Bronchial epithelial cell (primary cell): ENCODE data around the gene KHDC4. TPM values are rescaled to one million over a fixed set of nuclear protein-coding genes. Genes with fewer than 3 reads are reported as not detected.

Source experiments
- DNase-seq: peaks from one replicate; pipeline ENCODE4 v3.0.0-alpha.2; 2010; ENCODE audit warnings: low read depth
- FAIRE-seq: peaks from 2 replicates; lab custom pipeline; 2011; peaks lifted over from hg19 to GRCh38; lab: Jason Lieb, UNC
- H3K27me3 ChIP-seq: 2 replicates; pipeline ENCODE4 v1.5.1; 2011; ENCODE audit warnings: low read length; ENCODE audit not compliant: control insufficient read depth, insufficient read depth
- H3K36me3 ChIP-seq: 2 replicates; pipeline ENCODE4 v1.5.1; 2011; ENCODE audit warnings: low read length; ENCODE audit not compliant: control insufficient read depth, insufficient read depth
- H3K4me3 ChIP-seq: 2 replicates; pipeline ENCODE4 v1.5.1; 2011; ENCODE audit warnings: mild to moderate bottlenecking, low read depth, low read length, control low read depth
- total RNA-seq: library from RNA; depleted of rRNA; stranded (reverse); fragments of >200 nt; gene quantifications from 2 replicates; pipeline ENCODE4 v1.2.1, GENCODE V29; 2014
- TF ChIP-seq, protein P1 (sequence below): IDR thresholded peaks from 2 replicates; pipeline ENCODE4 v1.5.1; 2011; ENCODE audit warnings: mild to moderate bottlenecking, moderate library complexity, low read length, control low read depth, inconsistent platforms; ENCODE audit not compliant: insufficient read depth, severe bottlenecking

The KHDC4 gene
- total RNA-seq, 1 donor from 2014 or later: 20.3 TPM

DNA sequence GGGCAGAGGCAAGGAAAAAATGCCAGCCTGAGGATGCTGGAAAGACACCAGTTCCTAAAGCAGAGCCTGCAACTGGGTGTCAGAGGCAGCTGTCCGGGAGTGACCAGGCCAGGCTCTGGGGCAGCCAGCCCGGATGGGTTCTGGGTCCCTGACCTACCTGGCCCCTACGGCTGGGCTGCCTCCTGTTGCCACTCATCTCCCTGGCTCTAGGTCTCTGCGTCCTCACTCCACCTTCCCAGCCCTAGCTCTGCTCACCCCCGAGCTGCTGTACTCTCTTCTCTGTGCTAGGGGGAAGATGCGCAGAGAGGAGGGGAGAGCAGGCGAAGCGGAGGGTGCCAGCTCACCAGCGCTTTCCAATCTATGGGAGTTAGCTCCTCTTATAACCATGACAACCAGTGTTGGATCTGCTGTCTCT, 35.2 kb upstream of the KHDC4 start:
- Histone ChIP-seq H3K27me3 (no peaks in the 10 kb centered on the region), H3K36me3 (peaks cover 49% of the 10 kb centered on the region), H3K4me3 (no peak overlapping the region)
- TF ChIP-seq, protein P1, sequence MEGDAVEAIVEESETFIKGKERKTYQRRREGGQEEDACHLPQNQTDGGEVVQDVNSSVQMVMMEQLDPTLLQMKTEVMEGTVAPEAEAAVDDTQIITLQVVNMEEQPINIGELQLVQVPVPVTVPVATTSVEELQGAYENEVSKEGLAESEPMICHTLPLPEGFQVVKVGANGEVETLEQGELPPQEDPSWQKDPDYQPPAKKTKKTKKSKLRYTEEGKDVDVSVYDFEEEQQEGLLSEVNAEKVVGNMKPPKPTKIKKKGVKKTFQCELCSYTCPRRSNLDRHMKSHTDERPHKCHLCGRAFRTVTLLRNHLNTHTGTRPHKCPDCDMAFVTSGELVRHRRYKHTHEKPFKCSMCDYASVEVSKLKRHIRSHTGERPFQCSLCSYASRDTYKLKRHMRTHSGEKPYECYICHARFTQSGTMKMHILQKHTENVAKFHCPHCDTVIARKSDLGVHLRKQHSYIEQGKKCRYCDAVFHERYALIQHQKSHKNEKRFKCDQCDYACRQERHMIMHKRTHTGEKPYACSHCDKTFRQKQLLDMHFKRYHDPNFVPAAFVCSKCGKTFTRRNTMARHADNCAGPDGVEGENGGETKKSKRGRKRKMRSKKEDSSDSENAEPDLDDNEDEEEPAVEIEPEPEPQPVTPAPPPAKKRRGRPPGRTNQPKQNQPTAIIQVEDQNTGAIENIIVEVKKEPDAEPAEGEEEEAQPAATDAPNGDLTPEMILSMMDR: no peak
- DNase-seq (no peak), FAIRE-seq (no peak)

DNA sequence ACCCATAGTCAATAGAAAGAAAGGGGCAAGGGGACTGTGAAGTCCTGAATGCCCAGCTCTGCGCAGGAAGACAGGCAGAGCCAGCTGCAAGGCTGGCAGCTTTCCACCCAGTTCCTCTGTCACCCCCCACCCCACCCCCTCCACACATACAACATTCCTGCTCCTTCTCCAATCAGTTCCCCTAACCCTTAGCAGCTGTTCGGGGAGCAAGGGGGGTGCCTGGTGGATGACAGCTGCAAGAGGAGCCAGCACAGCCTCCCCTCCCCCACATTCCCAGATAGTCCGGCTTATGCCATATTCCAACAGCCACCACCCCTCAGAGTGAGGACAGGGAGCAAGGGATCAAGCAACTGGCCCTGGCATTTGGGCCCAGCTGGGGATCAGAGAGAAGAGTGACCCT, 34.5 kb upstream of the KHDC4 start:
- no peak overlapping the region for H3K4me3 ChIP-seq
- FAIRE-seq (no peak), DNase-seq (no peak)
- TF ChIP-seq, protein P1: no peak
- H3K27me3 ChIP-seq: no peaks in the 10 kb centered on the region
- peaks cover 51% of the 10 kb centered on the region for H3K36me3 ChIP-seq

DNA sequence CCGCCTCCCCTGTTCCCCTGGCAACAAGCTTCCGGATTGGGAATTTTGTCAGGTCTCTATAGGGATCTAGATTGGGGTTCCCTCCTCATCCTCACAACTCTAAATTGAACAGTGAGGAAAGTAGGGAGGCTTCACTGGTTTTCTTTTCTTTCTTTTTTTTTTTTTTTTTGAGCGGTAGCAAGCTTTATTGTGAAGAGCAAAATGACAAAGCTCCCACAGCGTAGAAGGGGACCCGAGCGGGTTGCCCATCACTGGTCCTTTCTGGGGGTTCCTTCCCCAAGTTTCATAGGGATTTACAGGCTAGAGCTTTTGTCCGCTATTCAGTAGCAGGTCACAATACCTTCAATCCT, 33.8 kb upstream of the KHDC4 start:
- TF ChIP-seq, protein P1: no peak
- FAIRE-seq (no peak), DNase-seq (no peak)
- no peaks in the 10 kb centered on the region for H3K27me3 ChIP-seq
- H3K36me3 ChIP-seq: peaks cover 49% of the 10 kb centered on the region
- no peak overlapping the region for H3K4me3 ChIP-seq

DNA sequence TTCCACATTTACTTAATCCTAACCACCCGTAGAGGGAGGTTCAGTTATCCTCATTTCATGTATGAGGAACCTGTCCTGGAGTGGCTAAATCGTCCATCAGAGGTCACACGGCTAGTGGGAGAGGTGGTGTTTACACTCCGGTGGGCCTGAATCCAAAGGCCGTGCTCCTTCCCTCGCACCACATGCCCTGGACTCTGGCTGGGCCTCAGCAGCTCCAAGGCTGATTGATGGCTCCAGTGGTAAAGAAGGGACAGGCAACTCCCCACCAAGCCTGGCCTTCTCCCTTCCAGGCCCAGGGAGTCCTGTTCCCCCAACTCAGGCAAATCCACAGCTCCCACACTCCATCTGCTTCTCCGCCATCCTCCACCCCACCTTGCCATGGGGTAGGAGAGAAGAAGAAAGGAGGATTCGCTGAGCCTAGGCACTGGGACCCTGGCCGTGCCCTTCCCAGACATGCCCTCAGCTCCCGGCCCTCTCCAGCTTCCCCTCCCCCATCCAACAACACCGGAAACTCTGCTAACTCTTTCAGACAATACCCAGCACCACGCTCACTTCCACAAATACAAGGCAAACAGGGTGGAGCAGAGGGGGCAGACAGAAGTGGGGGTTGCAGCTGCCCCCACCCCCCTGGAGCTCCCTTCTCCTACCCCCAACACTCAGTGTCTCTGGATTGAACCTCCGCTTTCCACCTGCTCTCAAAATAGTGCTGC, 33.3 kb upstream of the KHDC4 start:
- FAIRE-seq: no peak
- Histone ChIP-seq H3K36me3 (peaks cover 53% of the 10 kb centered on the region), H3K27me3 (no peaks in the 10 kb centered on the region), H3K4me3 (no peak overlapping the region)
- TF ChIP-seq, protein P1: no peak
- DNase-seq: no peak

DNA sequence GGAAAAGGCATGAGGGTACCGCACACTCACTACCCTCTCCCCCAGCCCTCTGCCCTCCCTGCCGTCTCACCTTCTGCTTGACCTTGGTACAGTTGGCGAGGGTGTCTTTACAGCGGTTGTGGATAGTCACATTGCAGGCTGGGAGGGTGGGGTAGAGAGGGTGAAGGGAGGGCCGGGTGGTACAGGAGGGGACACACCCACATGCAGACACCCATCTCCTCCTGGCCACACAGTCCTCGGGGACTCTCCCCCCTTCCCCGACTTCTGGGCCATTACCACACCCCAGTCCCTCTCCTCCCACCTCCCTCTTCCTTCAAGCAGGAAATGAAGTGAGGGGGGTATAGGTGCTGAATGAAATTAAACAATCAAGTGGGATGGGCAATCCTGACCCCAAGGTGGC, 32.5 kb upstream of the KHDC4 start:
- Histone ChIP-seq H3K27me3 (no peaks in the 10 kb centered on the region), H3K36me3 (peaks cover 48% of the 10 kb centered on the region), H3K4me3 (no peak overlapping the region)
- TF ChIP-seq, protein P1: no peak
- no peak for DNase-seq
- no peak for FAIRE-seq

DNA sequence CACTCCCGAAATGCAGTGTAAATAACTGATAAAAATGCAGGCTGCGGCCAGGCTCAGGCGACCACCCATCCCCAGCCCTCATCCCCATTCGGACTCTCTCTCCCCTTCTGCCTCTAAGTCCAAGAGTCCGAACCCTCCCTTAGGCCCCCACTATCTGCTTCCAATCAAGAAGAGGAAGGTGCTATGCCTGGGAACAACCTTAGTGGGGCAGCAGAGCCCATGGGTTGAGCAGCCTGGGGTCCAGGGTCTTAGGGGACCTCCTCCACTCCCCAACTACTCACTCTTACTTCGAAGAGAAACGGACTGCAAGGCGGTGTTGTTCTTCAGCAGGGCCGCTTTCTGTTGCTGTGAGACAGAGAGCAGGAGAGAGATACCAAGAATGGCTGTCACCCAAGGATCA, 31.9 kb upstream of the KHDC4 start:
- Histone ChIP-seq H3K27me3 (no peaks in the 10 kb centered on the region), H3K4me3 (no peak overlapping the region), H3K36me3 (peaks cover 50% of the 10 kb centered on the region)
- TF ChIP-seq, protein P1: no peak
- no peak for FAIRE-seq
- no peak for DNase-seq
